Endothelial cell of coronary artery (primary cell): ENCODE data around the gene ANKRD1. TPM values are rescaled to one million over a fixed set of nuclear protein-coding genes. Genes with fewer than 3 reads are reported as not detected.

ENCODE experiments used
- total RNA-seq: library from RNA; depleted of rRNA; stranded (reverse); fragments of >200 nt; gene quantifications from 2 replicates; pipeline ENCODE4 v1.2.3, GENCODE V29; 2014

The ANKRD1 gene
- 667 and 960 TPM in 2 replicates for total RNA-seq

GRCh38 chr10:90920986-90921666 is at the start of gene ANKRD1:
Gene ANKRD1, minus strand, starts transcription at chr10:90921087. Its CDS starts 60 bp downstream, at chr10:90921027.

GRCh38 chr10:90871766-90872647 is 48.9 kb downstream of the ANKRD1 start, which contains the start of gene RPP30:
Gene RPP30, plus strand, starts transcription at chr10:90871974. Its CDS starts 13 bp downstream, at chr10:90871987.

Other genes with a start within 250 kb of the ANKRD1 start
- 0.27 and 0.47 TPM in 2 replicates for gene HTR7, start 63.0 kb downstream of the ANKRD1 start, total RNA-seq
- 31.3 and 41.5 TPM in 2 replicates for gene RPP30, start 49.1 kb downstream of the ANKRD1 start, total RNA-seq